Iris pigment epithelial cell (primary cell): ENCODE results near the gene SBF2.

Experiments used
- DNase-seq: peaks from one replicate; pipeline ENCODE4 v3.0.0-alpha.2; 2011; ENCODE audit warnings: low read depth

SBF2 gene

GRCh38 chr11:10293423-10294289 is at the start of gene SBF2:
Gene SBF2, minus strand, starts transcription at chr11:10294219. Its CDS starts 150 bp downstream, at chr11:10294069.
- DNase-seq, result peak; percentile 97

DNA sequence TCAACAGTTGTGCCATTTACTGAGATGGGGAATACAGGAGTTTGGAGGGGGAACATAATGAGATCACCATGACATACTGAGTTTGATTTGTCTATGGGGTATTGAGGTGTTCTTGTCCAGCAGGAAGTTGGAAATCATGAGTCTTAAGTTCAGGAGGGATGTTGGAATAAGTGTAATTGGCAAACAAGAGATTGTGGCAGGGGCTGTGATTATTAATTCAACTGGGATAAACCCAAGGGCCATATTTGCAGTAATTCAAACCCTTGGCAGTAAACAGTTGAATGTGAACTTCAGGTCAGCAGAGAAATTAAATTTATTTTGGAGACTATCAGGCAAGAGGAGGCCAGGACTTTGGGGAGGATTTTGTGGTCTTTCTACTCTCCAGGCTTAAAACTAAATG is 44.3 kb upstream of the SBF2 start:
- DNase-seq, result no peak

DNA sequence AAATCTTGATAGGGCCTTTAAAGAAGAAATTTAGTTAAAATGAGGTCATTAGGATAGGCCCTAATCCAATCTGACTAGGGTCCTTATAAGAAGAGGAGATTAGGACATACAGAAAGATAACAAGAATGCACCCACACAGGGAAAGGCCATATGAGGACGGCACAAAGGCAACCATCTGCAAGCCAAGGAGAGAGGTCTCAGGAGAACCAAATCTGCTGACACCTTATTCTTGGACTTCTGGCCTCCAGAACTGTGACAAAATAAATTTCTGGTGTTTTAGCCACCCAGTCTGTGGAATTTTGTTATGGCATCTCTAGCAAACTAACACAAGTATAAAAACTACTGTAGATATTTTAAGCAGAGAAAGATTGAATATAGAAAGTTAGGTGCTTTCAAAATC is 39.5 kb upstream of the SBF2 start:
- no peak for DNase-seq

DNA sequence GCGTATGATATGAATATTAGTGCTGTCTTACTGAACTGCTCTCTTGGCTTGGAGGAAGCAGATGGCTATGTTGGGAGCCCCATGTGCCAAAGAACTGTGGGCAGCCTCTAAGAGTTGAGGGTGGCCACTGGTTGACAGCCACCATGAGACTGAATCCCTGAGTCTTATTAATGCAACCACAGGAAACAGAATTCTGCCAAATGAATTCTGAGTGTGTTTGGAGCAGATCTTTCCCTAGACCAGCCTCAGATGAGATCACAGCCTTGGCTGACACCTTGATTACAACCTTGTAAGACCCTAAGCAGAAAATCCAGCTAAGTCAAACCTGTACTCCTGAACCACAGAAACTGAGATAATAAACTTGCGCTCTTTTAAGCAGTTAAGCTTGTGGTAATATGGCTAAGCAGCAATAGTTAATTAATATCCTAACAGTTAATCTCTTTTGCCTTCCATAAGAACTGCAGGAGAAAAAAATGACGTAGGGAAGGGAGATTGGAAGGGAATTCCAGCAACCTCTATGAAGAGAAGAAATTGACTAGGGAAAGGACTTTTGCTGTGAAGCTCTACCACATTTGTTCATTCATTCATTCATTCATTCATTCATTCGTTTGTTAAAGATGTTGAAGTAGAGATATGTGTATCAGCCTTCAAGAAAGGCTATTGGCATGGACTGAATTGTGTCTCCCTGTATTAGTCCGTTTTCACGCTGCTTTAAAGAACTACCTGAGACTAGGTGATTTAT is 37.7 kb upstream of the SBF2 start:
- no peak for DNase-seq

- DNase-seq, result peak; percentile 95
Observed at GRCh38 chr11:10329935-10330334, 35.9 kb upstream of the SBF2 start.

GRCh38 chr11:10329356-10329755 is 35.3 kb upstream of the SBF2 start:
- DNase-seq, result no peak

DNA sequence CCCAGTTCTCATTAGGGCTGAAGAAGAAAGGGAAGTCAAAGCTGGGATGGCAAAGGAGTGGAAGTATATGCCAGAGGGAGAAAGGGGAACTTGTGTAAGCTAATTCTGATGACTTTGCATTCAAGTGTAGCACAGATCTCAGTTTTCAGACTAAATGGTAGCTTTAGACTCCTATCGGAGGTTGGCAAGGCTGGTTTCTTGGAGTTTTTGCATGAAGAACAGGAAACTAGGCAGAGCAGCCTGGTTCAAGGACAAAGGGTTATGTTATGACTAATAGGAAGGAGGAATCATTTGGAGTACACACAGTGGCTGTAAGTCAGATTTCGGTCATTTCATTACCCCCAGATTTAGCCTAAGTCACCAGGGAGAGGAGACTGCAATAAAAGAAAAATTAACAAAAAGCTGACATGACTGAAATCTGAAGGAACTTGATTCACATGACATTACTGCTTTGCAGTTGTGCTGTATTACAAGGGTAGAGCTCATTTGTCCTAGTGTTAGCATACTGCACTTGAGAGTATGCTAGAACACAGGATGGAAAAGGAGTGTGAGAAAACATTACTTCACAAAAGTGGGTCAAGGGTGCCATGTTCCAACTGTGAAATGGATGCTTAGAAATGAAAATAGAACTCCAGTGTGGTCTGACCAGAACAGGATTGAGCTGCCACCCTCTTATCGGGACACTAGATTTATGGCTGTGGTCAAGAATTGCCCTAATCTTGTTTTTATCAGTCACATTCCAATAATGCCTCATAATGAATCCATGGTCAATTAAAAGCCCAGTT is 34.5 kb upstream of the SBF2 start:
- peak; percentile 68 for DNase-seq

DNA sequence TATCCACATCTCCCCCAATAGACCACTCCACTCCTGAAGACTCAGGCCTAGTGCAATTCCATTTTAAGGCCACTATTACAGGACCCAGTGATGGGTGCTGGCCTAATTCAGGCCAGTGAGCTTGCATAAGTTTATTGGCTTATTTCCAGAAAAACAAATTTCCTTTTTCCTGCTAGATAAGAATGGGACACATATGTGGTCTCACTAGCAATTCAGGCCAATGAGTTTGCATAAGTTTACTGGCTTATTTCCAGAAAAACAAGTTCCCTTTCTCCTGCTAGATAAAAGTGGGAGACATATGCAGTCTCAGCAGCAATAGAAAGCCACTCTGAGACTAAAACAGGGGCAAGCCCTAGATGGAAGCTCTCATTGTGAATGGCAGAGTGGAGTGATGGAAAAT is 33.2 kb upstream of the SBF2 start:
- DNase-seq, result peak; percentile 87

DNA sequence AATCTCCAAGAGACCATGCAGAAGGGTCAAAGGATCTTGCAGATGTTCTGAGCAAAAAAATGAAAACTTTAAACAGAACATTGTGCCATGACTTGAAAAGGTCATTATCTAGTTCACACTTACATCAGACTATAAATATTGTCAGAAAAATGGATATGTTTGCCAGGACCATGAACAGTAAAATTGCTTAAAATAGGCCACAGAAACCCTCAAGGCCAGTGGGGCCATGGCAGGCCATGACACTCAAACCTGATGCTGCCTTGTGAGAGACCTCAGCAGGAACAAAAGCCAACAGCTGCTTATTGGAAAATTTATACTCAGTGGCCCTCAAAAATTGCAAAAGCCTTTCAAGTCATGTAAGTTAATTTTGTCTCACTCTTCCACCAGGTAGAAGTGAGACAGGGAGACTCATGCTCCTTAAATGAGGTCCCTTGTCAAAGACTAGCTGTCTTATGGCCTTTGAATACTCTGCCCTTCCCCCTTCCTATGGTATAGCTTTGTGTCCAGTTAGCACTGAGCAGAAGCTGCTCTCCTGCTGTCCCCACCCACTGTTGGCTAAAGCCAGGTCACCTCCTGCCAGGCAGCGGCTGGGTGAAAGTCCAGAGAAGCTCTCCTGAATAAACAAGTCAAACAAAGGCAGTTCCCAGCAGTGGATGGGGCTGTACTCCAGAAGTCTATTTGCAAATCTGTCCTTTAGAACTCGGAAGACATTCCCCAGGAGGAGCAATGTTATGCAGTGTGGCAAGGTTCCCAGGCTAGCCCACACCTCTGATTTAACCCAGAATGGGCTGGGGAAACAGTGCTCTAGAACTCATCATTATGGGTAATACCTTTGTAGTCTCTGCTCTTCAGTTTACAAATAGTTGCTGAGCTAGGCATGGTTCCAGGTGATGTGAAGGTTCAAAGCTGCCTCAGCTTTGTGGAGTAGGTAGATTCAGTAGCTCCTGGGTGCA is 32.3 kb upstream of the SBF2 start:
- peak; percentile 47 for DNase-seq

- peak; percentile 93 for DNase-seq
Observed at GRCh38 chr11:10325277-10326011, 31.4 kb upstream of the SBF2 start.

GRCh38 chr11:10324474-10324873 is 30.5 kb upstream of the SBF2 start:
- peak; percentile 81 for DNase-seq

GRCh38 chr11:10323793-10324170 is 29.8 kb upstream of the SBF2 start:
- DNase-seq, result peak; percentile 74

DNA sequence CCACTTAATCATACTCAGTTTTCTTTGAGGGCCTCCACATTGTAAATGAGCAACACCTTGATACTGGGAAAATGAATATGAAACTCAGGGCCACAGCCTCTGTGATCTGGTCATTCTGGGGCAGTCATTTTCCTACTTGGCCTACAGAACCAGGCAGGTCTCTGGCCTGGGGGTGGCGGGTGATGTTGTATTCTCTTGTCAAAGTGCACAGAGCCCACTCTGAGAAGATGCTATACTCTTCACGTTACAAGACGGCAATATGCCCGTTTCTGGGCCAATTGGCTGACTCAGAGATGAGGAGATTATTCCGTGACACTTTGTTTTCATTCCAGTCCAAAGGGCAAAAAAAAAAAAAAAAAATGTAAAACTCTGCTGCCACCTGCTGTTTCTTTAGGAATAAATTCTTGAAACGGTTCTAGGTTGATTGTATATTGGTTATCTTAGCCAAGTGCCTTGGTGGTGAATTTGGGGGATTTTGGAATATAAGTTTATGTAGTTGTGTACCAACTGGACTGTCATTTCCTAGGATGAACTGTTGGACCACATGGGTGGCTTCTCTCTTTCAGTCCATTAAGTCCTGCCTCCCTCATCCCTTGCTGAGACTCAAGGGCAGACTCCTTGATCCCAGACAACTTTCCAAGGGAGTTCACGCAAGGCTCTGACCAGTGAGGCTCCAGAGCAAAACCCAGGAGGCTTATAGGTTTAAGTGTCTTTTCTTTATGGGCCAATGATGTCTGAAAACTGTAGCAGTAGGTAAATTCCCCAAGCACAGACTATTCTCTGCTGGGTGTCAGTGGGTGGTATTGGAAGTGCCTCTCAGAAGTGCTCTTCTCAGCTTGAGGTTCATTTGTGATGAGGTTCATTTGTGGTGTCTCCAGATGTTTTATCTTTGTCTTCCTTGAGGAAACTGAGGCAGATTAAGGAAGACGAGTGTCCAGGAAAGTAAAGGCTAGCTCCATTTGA is 29.1 kb upstream of the SBF2 start:
- DNase-seq, result peak; percentile 93

GRCh38 chr11:10322401-10322800 is 28.4 kb upstream of the SBF2 start:
- DNase-seq, result no peak

DNA sequence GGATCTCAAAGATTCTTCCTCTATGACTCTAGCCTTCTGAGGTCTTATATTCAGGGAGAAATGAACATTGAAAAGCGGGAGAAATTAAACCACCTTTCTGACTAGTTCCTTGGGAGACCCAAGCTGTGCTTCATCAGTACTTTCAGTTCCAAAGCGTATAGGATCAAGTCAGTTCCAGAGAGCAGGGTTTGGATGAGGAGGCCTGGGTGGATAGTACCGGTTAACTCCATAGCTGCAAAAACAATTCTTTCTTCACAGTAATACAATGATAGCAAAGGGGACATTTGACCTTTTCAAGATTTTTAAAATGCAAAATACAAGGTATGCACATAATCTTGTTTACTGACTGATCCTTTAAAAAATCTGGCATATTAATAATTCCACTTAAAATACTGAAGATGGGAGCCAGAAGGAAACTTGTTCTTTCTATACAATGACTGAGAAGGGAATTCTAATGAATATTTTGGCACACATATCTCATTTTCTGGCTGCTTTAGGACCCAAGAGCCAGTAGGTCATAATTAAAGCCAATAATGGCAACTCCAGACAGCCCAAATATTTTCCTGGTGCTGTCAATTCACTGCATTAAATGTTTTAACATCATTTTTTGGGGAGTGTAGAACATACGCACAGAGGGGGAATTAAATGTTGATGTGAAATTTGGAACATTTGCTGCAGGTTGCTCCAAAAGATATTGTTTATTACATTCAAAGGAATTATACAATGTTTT is 26.9 kb upstream of the SBF2 start:
- no peak for DNase-seq

- no peak for DNase-seq
Observed at GRCh38 chr11:10319702-10320558, 25.9 kb upstream of the SBF2 start.

DNA sequence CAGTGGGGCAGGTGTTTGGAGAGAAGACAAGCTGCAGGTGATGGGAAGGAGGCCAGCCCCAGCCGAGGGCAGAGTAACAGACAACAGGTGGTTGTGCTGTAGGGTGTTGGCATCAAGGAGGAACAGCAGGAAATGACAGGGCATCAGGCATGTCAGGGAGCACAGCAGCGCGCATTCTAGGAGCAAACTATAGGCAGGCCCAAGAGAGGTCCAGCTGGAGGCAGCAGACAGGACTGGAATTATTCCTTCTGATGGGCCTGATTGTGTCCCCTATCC is 24.4 kb upstream of the SBF2 start:
- no peak for DNase-seq
